ENCODE data around the gene PLCB2. TPM values are rescaled to one million over a fixed set of nuclear protein-coding genes. Genes with fewer than 3 reads are reported as not detected.

PLCB2 gene
- total RNA-seq, 1 donor from 2014 or later: 2.6 TPM

GRCh38 chr15:40286794-40287193 is 20.9 kb downstream of the PLCB2 start:
- Mint-ChIP-seq H3K27me3 (ENCODE audit: unreplicated experiment) (peaks cover 14% of the 10 kb centered on the region), H3K27ac (ENCODE audit: unreplicated experiment) (no peak overlapping the region), H3K9me3 (ENCODE audit: unreplicated experiment) (peaks cover 3% of the 10 kb centered on the region), H3K4me3 (ENCODE audit: unreplicated experiment) (no peak overlapping the region), H3K36me3 (ENCODE audit: unreplicated experiment) (no peaks in the 10 kb centered on the region), H3K4me1 (ENCODE audit: low read depth, unreplicated experiment) (peaks cover 2% of the 10 kb centered on the region)
- DNase-seq: no peak
- no peak for TF ChIP-seq CTCF (IDR thresholded peaks at IDR 0.05; ENCODE audit: partially characterized antibody, unreplicated experiment)

GRCh38 chr15:40286061-40286532 is 21.6 kb downstream of the PLCB2 start:
- H3K4me3 Mint-ChIP-seq (ENCODE audit: unreplicated experiment): no peak overlapping the region
- peaks cover 2% of the 10 kb centered on the region for H3K4me1 Mint-ChIP-seq (ENCODE audit: low read depth, unreplicated experiment)
- DNase-seq: no peak
- no peak overlapping the region for H3K27ac Mint-ChIP-seq (ENCODE audit: unreplicated experiment)
- TF ChIP-seq CTCF (IDR thresholded peaks at IDR 0.05; ENCODE audit: partially characterized antibody, unreplicated experiment): no peak
- H3K9me3 Mint-ChIP-seq (ENCODE audit: unreplicated experiment): peaks cover 3% of the 10 kb centered on the region
- H3K36me3 Mint-ChIP-seq (ENCODE audit: unreplicated experiment): no peaks in the 10 kb centered on the region
- peaks cover 15% of the 10 kb centered on the region for H3K27me3 Mint-ChIP-seq (ENCODE audit: unreplicated experiment)

- H3K27me3 Mint-ChIP-seq (ENCODE audit: unreplicated experiment): peaks cover 19% of the 10 kb centered on the region
Measured at GRCh38 chr15:40285554-40286011, 22.2 kb downstream of the PLCB2 start.

GRCh38 chr15:40285151-40285550 is 22.6 kb downstream of the PLCB2 start:
- Mint-ChIP-seq H3K27me3 (ENCODE audit: unreplicated experiment) (peaks cover 21% of the 10 kb centered on the region), H3K4me3 (ENCODE audit: unreplicated experiment) (no peak overlapping the region), H3K9me3 (ENCODE audit: unreplicated experiment) (peaks cover 3% of the 10 kb centered on the region), H3K27ac (ENCODE audit: unreplicated experiment) (no peak overlapping the region), H3K4me1 (ENCODE audit: low read depth, unreplicated experiment) (no peaks in the 10 kb centered on the region), H3K36me3 (ENCODE audit: unreplicated experiment) (no peaks in the 10 kb centered on the region)
- no peak for TF ChIP-seq CTCF (IDR thresholded peaks at IDR 0.05; ENCODE audit: partially characterized antibody, unreplicated experiment)
- no peak for DNase-seq

More at GRCh38 chr15:40285554-40286011, 22.2 kb downstream of the PLCB2 start:
- TF ChIP-seq CTCF (IDR thresholded peaks at IDR 0.05; ENCODE audit: partially characterized antibody, unreplicated experiment): no peak
- DNase-seq: no peak
- Mint-ChIP-seq H3K4me1 (ENCODE audit: low read depth, unreplicated experiment) (peaks cover 1% of the 10 kb centered on the region), H3K9me3 (ENCODE audit: unreplicated experiment) (peaks cover 3% of the 10 kb centered on the region), H3K27ac (ENCODE audit: unreplicated experiment) (no peak overlapping the region), H3K36me3 (ENCODE audit: unreplicated experiment) (no peaks in the 10 kb centered on the region), H3K4me3 (ENCODE audit: unreplicated experiment) (no peak overlapping the region)

GRCh38 chr15:40283615-40284300 is 24.0 kb downstream of the PLCB2 start:
- no peak overlapping the region for H3K4me3 Mint-ChIP-seq (ENCODE audit: unreplicated experiment)
- no peaks in the 10 kb centered on the region for H3K4me1 Mint-ChIP-seq (ENCODE audit: low read depth, unreplicated experiment)
- peaks cover 22% of the 10 kb centered on the region for H3K27me3 Mint-ChIP-seq (ENCODE audit: unreplicated experiment)
- H3K27ac Mint-ChIP-seq (ENCODE audit: unreplicated experiment): no peak overlapping the region
- peaks cover 1% of the 10 kb centered on the region for H3K9me3 Mint-ChIP-seq (ENCODE audit: unreplicated experiment)
- no peak for TF ChIP-seq CTCF (IDR thresholded peaks at IDR 0.05; ENCODE audit: partially characterized antibody, unreplicated experiment)
- DNase-seq: no peak
- no peaks in the 10 kb centered on the region for H3K36me3 Mint-ChIP-seq (ENCODE audit: unreplicated experiment)
